ENCODE results near the gene BTN3A1. TPM values are rescaled to one million over a fixed set of nuclear protein-coding genes. Genes with fewer than 3 reads are reported as not detected.

The BTN3A1 gene
- total and polyA plus RNA-seq, 2 of the 8 experiments (the other 6 are each of a cell fraction or from before 2014, with no cell fraction given): 4.7 to 5.6 TPM

DNA sequence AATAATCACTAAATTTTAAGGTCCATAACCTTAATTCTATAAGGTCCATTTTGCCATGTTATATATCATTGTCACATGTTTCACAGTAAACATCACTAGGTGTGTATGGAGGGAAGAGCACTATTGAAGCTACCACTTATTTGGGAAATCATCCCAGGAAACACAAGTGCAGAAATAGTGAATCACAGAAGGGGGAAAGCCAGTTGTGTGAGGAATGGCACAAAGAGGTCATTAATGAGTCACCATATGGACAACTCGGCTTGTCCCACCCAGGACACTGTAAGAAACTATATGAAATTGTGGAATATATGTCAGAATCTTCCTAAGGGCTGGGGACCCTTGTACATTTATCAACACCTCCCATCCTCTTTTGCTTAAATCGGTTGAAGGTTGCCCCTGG, 13.7 kb downstream of the BTN3A1 start:
- H3K79me1 ChIP-seq (ENCODE audit: low read depth, low read length): no peaks in the 10 kb centered on the region
- WGBS, 2 experiments (ENCODE audit: extremely low coverage in 1 of 2, insufficient coverage in 1 of 2, insufficient read length in 1 of 2, insufficient replicate concordance in 2 of 2, low coverage in 1 of 2, low lambda C conversion rate in 2 of 2, missing lambda C conversion rate in 1 of 2): 41% methylated on average over 2 of the region's 2 CpGs; no CpG with 5 or more reads in 1 of the 2 experiments
- no peak overlapping the region for H3K27ac ChIP-seq (ENCODE audit: low read depth, low read length)
- H2BK5ac ChIP-seq (ENCODE audit: low read depth, low read length): no peak overlapping the region
- no peaks in the 10 kb centered on the region for H4K20me1 ChIP-seq (replicated peaks in 1 of 2; ENCODE audit: control insufficient read depth in 1 of 2, insufficient read depth in 2 of 2, low read length in 2 of 2)
- no peaks in the 10 kb centered on the region for H3K36me3 ChIP-seq (ENCODE audit: control insufficient read depth in 2 of 4, insufficient read depth in 4 of 4, low read length in 3 of 4)
- no peak overlapping the region for H4K8ac ChIP-seq (ENCODE audit: extremely low read depth, insufficient read depth, low read length)
- H3K4me3 ChIP-seq (ENCODE audit: extremely low read depth in 1 of 4, insufficient read depth in 2 of 4, low read depth in 3 of 4, low read length in 4 of 4): no peak overlapping the region
- no peak overlapping the region for H3K9ac ChIP-seq (replicated peaks in 1 of 4; ENCODE audit: extremely low read depth in 1 of 4, low read depth in 3 of 4, low read length in 3 of 4)
- no peak for DNase-seq (ENCODE audit: low read depth in 1 of 2, low spot score in 2 of 2)
- H2BK12ac ChIP-seq (ENCODE audit: low read depth, low read length): no peak overlapping the region
- ChIA-PET CTCF (ENCODE audit: partially characterized antibody) (interaction anchor here (1.1 kb wide), 1 partner anchor 73 kb away, joined by 3 read pairs; no protein-coding TSS in a partner anchor), POLR2A (ENCODE audit: partially characterized antibody) (no interaction called here)
- no peak overlapping the region for H3K18ac ChIP-seq (ENCODE audit: extremely low read depth, low read length)
- H2BK20ac ChIP-seq (ENCODE audit: low read length): no peak overlapping the region
- no peaks in the 10 kb centered on the region for H3K79me2 ChIP-seq (ENCODE audit: control insufficient read depth in 1 of 2, insufficient read depth in 2 of 2, low read length in 2 of 2)
- H2AK5ac ChIP-seq (ENCODE audit: low read depth, low read length): no peak overlapping the region
- H3K23ac ChIP-seq (ENCODE audit: insufficient read length): no peak overlapping the region
- H2AFZ ChIP-seq (ENCODE audit: low read length): no peak overlapping the region
- no peak overlapping the region for H3K4ac ChIP-seq (replicated peaks; ENCODE audit: insufficient read length, low read depth, low read length)
- H2BK15ac ChIP-seq (ENCODE audit: low read length): no peak overlapping the region
- no peak overlapping the region for H3K56ac ChIP-seq (replicated peaks; ENCODE audit: insufficient read length, low read depth, low read length)
- no peak overlapping the region for H4K91ac ChIP-seq (replicated peaks; ENCODE audit: insufficient read length, low read length)
- TF ChIP-seq KDM4A (IDR thresholded peaks at IDR 0.05; ENCODE audit: low read depth, low read length, severe bottlenecking) (no peak), BCL11A (IDR thresholded peaks at IDR 0.05; ENCODE audit: low read depth in 2 of 2, low read length in 2 of 2) (no peak), TEAD4 (IDR thresholded peaks at IDR 0.05; ENCODE audit: low read depth, low read length) (no peak), TBP (IDR thresholded peaks at IDR 0.05; ENCODE audit: low read depth, low read length) (no peak), RBBP5 (IDR thresholded peaks at IDR 0.05; ENCODE audit: borderline replicate concordance, low read depth, low read length) (no peak), SIX5 (IDR thresholded peaks at IDR 0.05; ENCODE audit: low read depth, low read length) (no peak), ASH2L (IDR thresholded peaks at IDR 0.05; ENCODE audit: low read length) (no peak), EZH2 (IDR thresholded peaks at IDR 0.05; ENCODE audit: low read depth, low read length, severe bottlenecking) (no peak), JUN (IDR thresholded peaks at IDR 0.05; ENCODE audit: low read depth, low read length) (no peak), HDAC2 (IDR thresholded peaks at IDR 0.05; ENCODE audit: borderline replicate concordance in 1 of 2, low read depth in 2 of 2, low read length in 2 of 2) (no peak), SUZ12 (IDR thresholded peaks at IDR 0.05; ENCODE audit: low read length) (no peak)
- TF ChIP-seq, protein P1, sequence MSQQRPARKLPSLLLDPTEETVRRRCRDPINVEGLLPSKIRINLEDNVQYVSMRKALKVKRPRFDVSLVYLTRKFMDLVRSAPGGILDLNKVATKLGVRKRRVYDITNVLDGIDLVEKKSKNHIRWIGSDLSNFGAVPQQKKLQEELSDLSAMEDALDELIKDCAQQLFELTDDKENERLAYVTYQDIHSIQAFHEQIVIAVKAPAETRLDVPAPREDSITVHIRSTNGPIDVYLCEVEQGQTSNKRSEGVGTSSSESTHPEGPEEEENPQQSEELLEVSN (IDR thresholded peaks at IDR 0.05): no peak
- TF ChIP-seq, protein P2, sequence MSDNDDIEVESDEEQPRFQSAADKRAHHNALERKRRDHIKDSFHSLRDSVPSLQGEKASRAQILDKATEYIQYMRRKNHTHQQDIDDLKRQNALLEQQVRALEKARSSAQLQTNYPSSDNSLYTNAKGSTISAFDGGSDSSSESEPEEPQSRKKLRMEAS (IDR thresholded peaks at IDR 0.05): no peak
- FAIRE-seq: no peak
- H3K4me2 ChIP-seq (ENCODE audit: insufficient read depth in 1 of 2, low read depth in 2 of 2, low read length in 2 of 2): no peak overlapping the region
- no peak overlapping the region for H4K5ac ChIP-seq (ENCODE audit: insufficient read length, low read depth, low read length)
- peaks cover 0 to 7% (median 1%) of the 10 kb centered on the region in 4 experiments; a peak in 2 of 7 replicates for H3K4me1 ChIP-seq (replicated peaks in 1 of 4; ENCODE audit: control insufficient read depth in 3 of 4, insufficient read depth in 4 of 4, low read length in 3 of 4)
- H3K9me3 ChIP-seq (ENCODE audit: insufficient read depth in 2 of 2, low read depth in 1 of 2, low read length in 1 of 2): peaks cover 9 to 11% of the 10 kb centered on the region in 2 experiments; a peak in 3 of 4 replicates
- no peak overlapping the region for H3K14ac ChIP-seq (ENCODE audit: insufficient read length)
- peaks cover under 1% of the 10 kb centered on the region; the same call in 1 of the 2 replicates for H3K23me2 ChIP-seq (ENCODE audit: low read depth, low read length)
- no peak overlapping the region for H2BK120ac ChIP-seq (replicated peaks; ENCODE audit: low read depth, low read length)
- H3K27me3 ChIP-seq (replicated peaks in 1 of 4; ENCODE audit: control insufficient read depth in 3 of 4, extremely low read depth in 1 of 4, insufficient read depth in 3 of 4, low read length in 3 of 4): no peaks in the 10 kb centered on the region

All from H1 (cell line).